HUES48 (cell line): ENCODE results near the gene NOL11.
A peak's percentile ranks its signal among the peaks of the same experiment; 100 is the strongest.
"Not testable (repeated sequence)": the region's sequence is repeated elsewhere in the genome, so short reads cannot be mapped to it uniquely, and the experiment has no call there.

Source experiments
- H3K27ac ChIP-seq: one replicate; pipeline ENCODE4 v1.7.0; 2013; ENCODE audit warnings: low read depth, low read length, inconsistent platforms
- H3K27me3 ChIP-seq: 2 replicates; pipeline ENCODE4 v1.6.1; 2013; ENCODE audit warnings: mild to moderate bottlenecking, low read length; ENCODE audit not compliant: control insufficient read depth, insufficient read depth
- H3K36me3 ChIP-seq: 2 replicates; pipeline ENCODE4 v1.6.1; 2013; ENCODE audit warnings: low read length; ENCODE audit not compliant: control insufficient read depth, insufficient read depth
- H3K4me1 ChIP-seq: 2 replicates; pipeline ENCODE4 v1.6.1; 2013; ENCODE audit warnings: mild to moderate bottlenecking, low read length; ENCODE audit not compliant: control insufficient read depth, insufficient read depth
- H3K4me3 ChIP-seq: 2 replicates; pipeline ENCODE4 v1.5.1; 2013; ENCODE audit warnings: mild to moderate bottlenecking, low read depth, low read length
- H3K9ac ChIP-seq: 2 replicates; pipeline ENCODE4 v1.6.1; 2013; ENCODE audit warnings: mild to moderate bottlenecking, low read depth, low read length, moderate library complexity
- H3K9me3 ChIP-seq: 2 replicates; pipeline ENCODE4 v1.6.1; 2013; ENCODE audit warnings: low read length; ENCODE audit not compliant: control insufficient read depth, insufficient read depth

NOL11 gene

DNA sequence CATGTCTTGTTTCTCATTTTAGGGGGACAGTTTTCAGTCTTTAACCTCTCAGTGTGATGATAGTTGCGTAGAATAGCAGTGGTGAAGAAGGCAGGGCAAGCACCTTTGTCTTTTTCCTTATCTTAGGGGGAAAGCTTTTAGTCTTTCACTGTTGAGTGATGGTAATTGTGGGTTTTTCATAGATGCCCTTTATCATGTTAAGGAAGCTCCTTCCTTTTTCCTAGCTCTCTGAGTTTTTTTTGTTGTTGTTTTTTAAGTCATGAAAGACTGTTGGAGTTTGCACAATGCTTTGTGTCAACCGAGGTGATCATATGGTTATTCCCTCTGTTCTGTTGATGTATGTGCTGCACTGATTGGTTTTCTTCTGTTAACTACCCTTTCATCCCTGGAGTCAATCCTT lies 15.7 kb downstream of the NOL11 start:
- Histone ChIP-seq H3K36me3 (peaks cover 86% of the 10 kb centered on the region), H3K9ac (no peak overlapping the region), H3K9me3 (no peaks in the 10 kb centered on the region), H3K4me1 (peaks cover 21% of the 10 kb centered on the region), H3K27ac (peak overlapping the region; percentile 87), H3K27me3 (no peaks in the 10 kb centered on the region), H3K4me3 (0 out of 2 replicates have a peak overlapping the region, but pooled peaks have one; percentile 1)

DNA sequence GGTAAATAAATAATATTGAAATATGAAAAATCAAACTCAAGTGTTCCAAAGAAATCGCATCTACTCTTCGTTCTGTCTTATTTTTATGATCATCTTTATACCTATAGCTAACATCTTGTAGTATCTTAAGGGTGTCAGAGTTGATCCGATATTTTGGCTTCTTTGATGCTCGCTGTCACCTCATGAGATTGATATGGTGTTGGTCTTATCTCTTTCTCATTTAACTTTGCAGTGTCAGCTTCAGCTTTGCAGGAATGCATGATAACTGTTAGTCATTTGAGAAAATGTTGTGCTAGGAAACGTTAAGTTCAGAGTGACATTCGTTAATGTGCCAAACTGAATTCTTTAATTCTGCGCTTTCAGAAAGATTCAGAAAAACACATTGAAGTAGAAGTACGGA lies 19.4 kb downstream of the NOL11 start:
- peaks cover 87% of the 10 kb centered on the region for H3K36me3 ChIP-seq
- H3K27ac ChIP-seq, result no peak overlapping the region
- H3K4me1 ChIP-seq, result peaks cover 21% of the 10 kb centered on the region
- no peak overlapping the region for H3K4me3 ChIP-seq
- no peak overlapping the region for H3K9ac ChIP-seq
- no peaks in the 10 kb centered on the region for H3K27me3 ChIP-seq
- no peaks in the 10 kb centered on the region for H3K9me3 ChIP-seq

DNA sequence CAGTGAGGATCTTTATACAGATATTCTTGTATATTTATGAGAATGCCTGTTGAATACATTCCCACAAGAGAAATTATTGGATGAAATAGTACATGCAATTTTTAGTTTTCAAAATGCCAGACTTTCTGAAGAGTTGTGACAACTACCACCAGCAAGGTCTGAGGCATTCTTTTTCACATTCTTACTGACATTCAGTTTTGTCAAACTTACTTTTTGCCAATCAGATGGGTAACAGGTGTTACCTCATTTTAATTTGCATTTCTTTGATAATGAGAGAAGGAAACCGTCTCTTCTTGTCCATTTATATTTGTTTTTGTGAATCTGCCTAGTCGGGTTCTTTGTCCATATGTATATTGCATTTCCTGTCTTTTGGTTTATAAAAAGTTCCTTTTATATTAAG lies 24.3 kb downstream of the NOL11 start:
- no peak overlapping the region for H3K4me3 ChIP-seq
- no peaks in the 10 kb centered on the region for H3K27me3 ChIP-seq
- H3K9me3 ChIP-seq, result no peaks in the 10 kb centered on the region
- no peak overlapping the region for H3K9ac ChIP-seq
- no peak overlapping the region for H3K27ac ChIP-seq
- peaks cover 93% of the 10 kb centered on the region for H3K36me3 ChIP-seq
- H3K4me1 ChIP-seq, result no peaks in the 10 kb centered on the region

DNA sequence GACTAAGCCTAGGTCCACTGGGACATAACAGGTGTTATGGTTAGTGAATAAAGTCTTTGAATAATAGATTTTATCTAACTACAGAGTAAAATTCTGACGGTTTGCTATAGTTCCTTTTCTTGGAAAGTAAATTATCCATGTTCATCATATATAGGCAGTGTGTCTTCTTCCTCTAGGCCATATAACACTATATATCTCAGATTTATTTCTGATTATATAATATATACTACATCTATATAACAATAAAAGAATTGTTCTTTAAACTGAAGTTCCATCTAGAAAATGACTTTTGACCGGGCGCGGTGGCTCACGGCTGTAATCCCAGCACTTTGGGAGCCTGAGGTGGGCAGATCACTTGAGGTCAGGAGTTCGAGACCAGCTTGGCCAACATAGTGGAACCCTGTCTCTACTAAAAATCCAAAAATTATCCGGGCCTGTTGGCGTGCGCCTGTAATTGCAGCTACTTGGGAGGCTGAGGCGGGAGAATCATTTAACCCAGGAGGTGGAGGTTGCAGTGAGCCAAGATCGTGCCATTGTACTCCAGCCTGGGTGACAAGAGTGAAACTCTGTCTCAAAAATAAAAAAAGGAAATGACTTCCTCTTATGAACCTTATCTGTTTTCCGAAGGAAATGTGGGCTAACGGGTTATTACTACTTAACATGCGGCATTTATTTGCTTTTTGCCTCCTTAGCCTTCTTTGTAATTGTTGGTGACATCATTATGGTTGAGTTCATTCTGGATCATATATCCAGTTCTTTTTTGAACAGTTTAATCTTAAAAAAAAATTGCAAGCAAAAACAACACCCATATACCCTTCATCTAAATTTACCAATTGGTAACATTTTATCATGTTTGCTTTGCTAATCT lies 29.2 kb downstream of the NOL11 start:
- Histone ChIP-seq H3K9ac (no peak overlapping the region), H3K9me3 (no peaks in the 10 kb centered on the region), H3K4me1 (peaks cover 14% of the 10 kb centered on the region), H3K36me3 (peaks cover 87% of the 10 kb centered on the region), H3K4me3 (no peak overlapping the region), H3K27me3 (no peaks in the 10 kb centered on the region), H3K27ac (no peak overlapping the region)

DNA sequence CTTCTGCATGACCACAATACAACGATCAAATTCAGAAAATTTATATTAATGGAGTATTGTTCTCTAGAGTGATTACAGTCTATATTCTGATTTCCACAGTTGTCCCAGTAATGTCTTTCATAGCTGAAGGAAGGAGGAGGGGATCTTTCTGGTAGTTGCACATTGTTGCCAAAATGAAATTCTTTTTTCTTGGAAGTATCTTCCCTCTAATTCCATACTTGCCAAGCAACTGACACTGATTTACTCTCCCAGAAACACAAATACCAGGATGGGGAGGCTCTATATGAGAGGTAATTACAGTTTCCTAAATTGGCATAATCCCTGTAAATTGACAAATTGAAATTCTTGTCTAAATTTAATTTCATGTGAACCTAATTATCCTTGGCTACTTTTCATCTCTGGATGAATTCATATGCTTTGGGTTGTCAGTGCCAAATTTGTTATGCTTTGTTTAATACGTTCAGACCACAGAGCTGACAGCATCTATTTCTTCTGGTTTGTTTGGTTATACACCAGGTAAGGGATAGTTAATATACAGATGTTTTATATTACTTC lies 30.0 kb downstream of the NOL11 start:
- Histone ChIP-seq H3K4me1 (peaks cover 14% of the 10 kb centered on the region), H3K9ac (no peak overlapping the region), H3K27ac (no peak overlapping the region), H3K36me3 (peaks cover 79% of the 10 kb centered on the region), H3K4me3 (no peak overlapping the region), H3K27me3 (no peaks in the 10 kb centered on the region), H3K9me3 (no peaks in the 10 kb centered on the region)

DNA sequence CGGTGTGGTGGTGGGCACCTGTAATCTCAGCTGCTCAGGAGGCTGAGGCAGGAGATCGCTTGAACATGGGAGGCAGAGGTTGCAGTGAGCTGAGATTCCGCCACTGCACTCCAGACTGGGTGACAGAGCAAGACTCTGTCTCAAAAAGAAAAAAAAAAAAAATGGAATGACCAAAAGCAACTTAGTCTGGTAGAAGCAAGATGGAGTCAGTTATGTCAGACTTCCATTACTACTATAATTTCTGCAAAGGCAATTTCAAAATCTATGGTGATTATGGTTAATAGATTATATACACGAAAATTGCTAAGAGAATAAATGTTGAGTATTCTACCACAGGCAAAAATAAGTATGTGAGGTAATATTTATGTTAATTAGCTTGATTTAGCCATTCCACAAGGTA lies 32.3 kb downstream of the NOL11 start:
- Histone ChIP-seq H3K9me3 (no peaks in the 10 kb centered on the region), H3K4me1 (peaks cover 18% of the 10 kb centered on the region), H3K27ac (peak overlapping the region; percentile 85), H3K9ac (no peak overlapping the region), H3K27me3 (no peaks in the 10 kb centered on the region), H3K36me3 (peaks cover 60% of the 10 kb centered on the region), H3K4me3 (no peak overlapping the region)

DNA sequence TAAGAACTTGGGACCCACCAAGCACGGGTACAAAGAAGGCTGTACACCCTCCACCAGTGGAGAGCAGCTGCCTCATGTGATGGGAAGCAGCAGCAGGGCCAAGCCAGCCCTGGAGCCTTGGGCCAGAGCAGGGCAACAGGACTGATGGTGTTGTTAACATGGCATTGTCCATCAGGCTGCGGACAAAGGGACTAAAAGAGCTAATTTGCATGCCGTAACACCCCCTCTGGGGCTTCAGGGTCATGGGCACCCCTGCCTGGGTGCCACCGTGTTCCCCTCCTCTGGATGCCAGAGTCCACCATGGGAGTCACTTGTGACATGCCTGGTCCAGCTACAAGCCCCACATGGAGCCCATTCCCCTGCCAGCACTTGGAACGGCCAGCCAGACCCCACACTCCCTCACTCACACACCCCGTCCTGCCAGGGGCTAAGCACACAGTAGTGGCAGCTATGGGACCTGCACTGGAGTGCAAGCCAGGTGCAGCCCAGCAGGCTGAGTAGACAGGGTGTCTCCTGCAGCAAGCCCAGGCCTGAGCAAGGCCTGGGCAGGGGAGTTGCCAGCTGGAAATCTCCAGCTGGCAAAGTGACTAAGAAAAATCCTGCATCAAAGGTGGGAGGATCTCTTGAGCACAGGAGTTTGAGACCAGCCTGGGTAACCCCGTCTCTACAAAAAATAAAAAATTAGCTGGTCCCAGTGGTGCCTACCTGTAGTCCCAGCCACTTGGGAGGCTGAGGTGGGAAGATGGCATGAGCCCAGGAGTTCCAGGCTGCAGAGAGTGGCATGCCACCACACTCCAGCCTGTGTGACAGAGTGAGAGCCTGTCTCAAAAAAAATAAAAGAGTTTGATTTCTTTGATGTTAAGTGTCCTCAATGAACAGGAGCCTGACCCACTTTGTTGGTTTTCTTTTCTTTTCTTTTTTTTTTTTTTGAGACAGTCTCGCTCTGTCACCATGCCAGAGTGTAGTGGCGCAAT lies 33.7 kb downstream of the NOL11 start:
- H3K9me3 ChIP-seq, result no peaks in the 10 kb centered on the region
- H3K36me3 ChIP-seq, result peaks cover 48% of the 10 kb centered on the region
- H3K27me3 ChIP-seq, result no peaks in the 10 kb centered on the region
- H3K4me3 ChIP-seq, result no peak overlapping the region
- peaks cover 23% of the 10 kb centered on the region for H3K4me1 ChIP-seq
- H3K27ac ChIP-seq, result peak overlapping the region; percentile 85
- H3K9ac ChIP-seq, result peak overlapping the region; percentile 32; the same call in 1 of the 2 replicates

DNA sequence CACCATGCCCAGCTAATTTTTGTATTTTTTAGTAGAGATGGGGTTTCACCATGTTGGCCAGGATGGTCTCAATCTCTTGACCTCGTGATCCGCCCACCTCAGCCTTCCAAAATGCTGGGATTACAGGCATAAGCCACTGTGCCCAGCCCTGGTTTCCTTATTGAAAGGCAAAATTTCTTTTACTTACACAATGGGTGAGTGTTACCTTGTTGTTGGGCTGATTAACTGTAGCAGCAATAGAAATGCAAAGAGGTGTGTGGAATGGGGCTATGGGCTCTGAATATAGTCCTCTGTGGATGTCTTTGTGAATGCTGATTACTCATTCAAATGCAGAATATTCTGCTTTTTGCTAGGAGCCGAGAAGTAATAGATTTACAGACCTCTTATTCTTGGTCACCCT lies 34.4 kb downstream of the NOL11 start:
- peaks cover 40% of the 10 kb centered on the region for H3K36me3 ChIP-seq
- H3K9me3 ChIP-seq, H3K9ac ChIP-seq: not testable (repeated sequence)

DNA sequence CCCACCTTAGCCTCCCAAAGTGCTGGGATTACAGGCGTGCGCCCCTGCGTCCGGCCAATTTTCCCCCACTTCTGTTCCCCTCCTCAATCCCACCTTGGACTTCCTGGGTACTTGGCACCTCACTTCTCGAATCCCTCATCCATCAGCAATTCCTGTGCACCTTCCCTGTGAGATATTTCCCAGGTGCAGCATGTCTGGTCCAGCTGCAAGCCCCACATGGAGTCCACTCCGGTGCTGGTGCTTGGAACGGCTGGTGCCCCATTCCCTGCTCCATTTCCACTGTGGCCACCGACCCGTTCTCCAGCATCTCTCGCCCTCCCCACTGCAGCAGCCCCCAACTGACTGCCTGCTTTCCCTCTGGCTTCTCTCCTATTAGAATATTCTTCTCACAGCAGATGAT lies 35.3 kb downstream of the NOL11 start:
- Histone ChIP-seq H3K27me3 (no peaks in the 10 kb centered on the region), H3K4me3 (no peak overlapping the region), H3K9ac (no peak overlapping the region; the same call in 1 of the 2 replicates), H3K36me3 (peaks cover 31% of the 10 kb centered on the region), H3K4me1 (peaks cover 24% of the 10 kb centered on the region), H3K27ac (peak overlapping the region; percentile 85), H3K9me3 (no peaks in the 10 kb centered on the region)

More for the DNA sequence above, 34.4 kb downstream of the NOL11 start:
- H3K27me3 ChIP-seq, H3K4me3 ChIP-seq: not testable (repeated sequence)
- Histone ChIP-seq H3K27ac (peak overlapping the region; percentile 85), H3K4me1 (peaks cover 24% of the 10 kb centered on the region)

DNA sequence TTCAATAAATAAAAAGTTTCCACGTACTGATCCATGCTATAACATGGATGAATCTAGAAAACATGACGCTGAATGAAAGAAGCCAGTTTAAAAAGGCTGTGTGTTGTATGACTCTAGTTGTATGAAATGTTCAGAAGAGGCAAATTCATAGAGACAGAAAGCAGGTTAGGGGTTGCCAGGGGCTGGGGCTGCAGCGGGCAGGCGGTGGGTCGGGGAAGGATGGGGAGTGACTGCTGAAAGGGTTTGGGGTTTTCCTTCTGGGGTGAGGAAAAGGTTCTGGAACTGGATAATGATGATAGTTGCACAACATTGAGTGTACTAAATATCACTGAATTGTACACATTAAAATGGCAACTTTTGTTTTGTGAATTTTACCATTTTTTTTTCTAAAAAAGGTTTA lies 36.3 kb downstream of the NOL11 start:
- Histone ChIP-seq H3K27me3 (no peaks in the 10 kb centered on the region), H3K4me3 (no peak overlapping the region), H3K9ac (no peak overlapping the region), H3K9me3 (no peaks in the 10 kb centered on the region), H3K36me3 (peaks cover 21% of the 10 kb centered on the region), H3K4me1 (peaks cover 24% of the 10 kb centered on the region), H3K27ac (peak overlapping the region; percentile 19)
